ENCODE results near the gene NOX4.
"Not testable (repeated sequence)": the region's sequence is repeated elsewhere in the genome, so short reads cannot be mapped to it uniquely, and the experiment has no call there.

NOX4 gene

DNA sequence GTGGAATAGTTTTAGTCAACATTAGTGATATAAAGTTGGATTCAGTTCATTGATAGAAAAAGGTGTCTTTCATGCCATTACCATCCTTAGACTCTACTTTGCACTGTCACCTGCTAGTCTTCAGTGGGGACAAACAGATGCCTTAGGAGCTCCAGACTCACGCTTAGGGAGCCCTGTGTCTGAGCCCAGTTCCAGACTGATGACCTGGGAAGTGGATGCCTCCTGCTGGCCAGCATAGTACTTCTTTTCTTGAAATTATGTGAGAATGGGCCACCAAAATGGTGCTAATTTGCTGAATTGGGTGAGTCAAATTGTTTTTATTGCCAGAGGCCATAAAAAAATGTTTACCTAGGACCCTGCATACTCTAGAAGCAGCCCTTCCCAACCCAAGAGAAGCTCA, 53.9 kb downstream of the NOX4 start:
- Histone ChIP-seq H4K20me1 (ENCODE audit: insufficient read depth, low read length) (no peaks in the 10 kb centered on the region), H3F3A (ENCODE audit: insufficient read depth, low read length) (no peaks in the 10 kb centered on the region), H3K36me3 (replicated peaks; ENCODE audit: insufficient read depth, low read length) (no peaks in the 10 kb centered on the region), H3K27me3 (replicated peaks; ENCODE audit: insufficient read depth, low read length) (no peaks in the 10 kb centered on the region), H3K9ac (ENCODE audit: low read length) (no peak overlapping the region), H3K4me2 (ENCODE audit: low read depth, low read length) (no peak overlapping the region), H3K4me3 (ENCODE audit: low read length) (no peak overlapping the region), H3K4me1 (ENCODE audit: low read length) (peaks cover 11% of the 10 kb centered on the region), H3K9me3 (replicated peaks; ENCODE audit: insufficient read depth, low read length) (no peaks in the 10 kb centered on the region), H3K9me2 (replicated peaks; ENCODE audit: insufficient read depth, low read length) (no peaks in the 10 kb centered on the region), H3K27ac (ENCODE audit: low read length) (no peak overlapping the region), H3K79me2 (ENCODE audit: low read length) (no peaks in the 10 kb centered on the region), H2AFZ (ENCODE audit: low read length) (no peak overlapping the region)
- no peak for DNase-seq
- TF ChIP-seq, protein P1, sequence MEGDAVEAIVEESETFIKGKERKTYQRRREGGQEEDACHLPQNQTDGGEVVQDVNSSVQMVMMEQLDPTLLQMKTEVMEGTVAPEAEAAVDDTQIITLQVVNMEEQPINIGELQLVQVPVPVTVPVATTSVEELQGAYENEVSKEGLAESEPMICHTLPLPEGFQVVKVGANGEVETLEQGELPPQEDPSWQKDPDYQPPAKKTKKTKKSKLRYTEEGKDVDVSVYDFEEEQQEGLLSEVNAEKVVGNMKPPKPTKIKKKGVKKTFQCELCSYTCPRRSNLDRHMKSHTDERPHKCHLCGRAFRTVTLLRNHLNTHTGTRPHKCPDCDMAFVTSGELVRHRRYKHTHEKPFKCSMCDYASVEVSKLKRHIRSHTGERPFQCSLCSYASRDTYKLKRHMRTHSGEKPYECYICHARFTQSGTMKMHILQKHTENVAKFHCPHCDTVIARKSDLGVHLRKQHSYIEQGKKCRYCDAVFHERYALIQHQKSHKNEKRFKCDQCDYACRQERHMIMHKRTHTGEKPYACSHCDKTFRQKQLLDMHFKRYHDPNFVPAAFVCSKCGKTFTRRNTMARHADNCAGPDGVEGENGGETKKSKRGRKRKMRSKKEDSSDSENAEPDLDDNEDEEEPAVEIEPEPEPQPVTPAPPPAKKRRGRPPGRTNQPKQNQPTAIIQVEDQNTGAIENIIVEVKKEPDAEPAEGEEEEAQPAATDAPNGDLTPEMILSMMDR (IDR thresholded peaks at IDR 0.05; ENCODE audit: low read length) = no peak
- TF ChIP-seq EZH2 (optimal IDR thresholded peaks at IDR 0.05; ENCODE audit: low read depth, low read length) = no peak

DNA sequence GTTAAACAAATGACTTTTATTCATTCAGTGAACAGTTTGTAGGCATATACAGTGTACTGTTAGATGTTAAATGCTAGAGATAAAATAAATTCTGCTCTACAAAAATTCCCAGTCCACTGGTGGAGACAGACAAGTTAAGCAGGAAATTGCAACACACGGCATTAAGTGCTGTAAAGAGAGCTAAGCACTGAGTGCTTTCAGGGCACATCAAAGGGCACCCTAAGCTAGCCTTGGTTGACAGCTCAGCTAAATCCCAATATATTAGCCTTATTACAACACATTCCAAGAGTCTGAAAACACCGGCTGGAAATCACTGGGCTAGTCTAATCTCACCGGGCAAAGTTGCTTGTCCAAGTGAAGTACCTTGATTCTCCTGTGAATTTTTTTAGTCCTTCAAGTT, 55.1 kb downstream of the NOX4 start:
- Histone ChIP-seq H3K9me3 (replicated peaks; ENCODE audit: insufficient read depth, low read length) (no peaks in the 10 kb centered on the region), H3K36me3 (replicated peaks; ENCODE audit: insufficient read depth, low read length) (no peaks in the 10 kb centered on the region), H3K79me2 (ENCODE audit: low read length) (no peaks in the 10 kb centered on the region), H2AFZ (ENCODE audit: low read length) (no peak overlapping the region), H3K4me2 (ENCODE audit: low read depth, low read length) (no peak overlapping the region), H3K4me3 (ENCODE audit: low read length) (no peak overlapping the region), H3K27ac (ENCODE audit: low read length) (no peak overlapping the region), H3F3A (ENCODE audit: insufficient read depth, low read length) (no peaks in the 10 kb centered on the region), H3K9ac (ENCODE audit: low read length) (no peak overlapping the region), H4K20me1 (ENCODE audit: insufficient read depth, low read length) (no peaks in the 10 kb centered on the region), H3K4me1 (ENCODE audit: low read length) (peaks cover 11% of the 10 kb centered on the region), H3K9me2 (replicated peaks; ENCODE audit: insufficient read depth, low read length) (no peaks in the 10 kb centered on the region), H3K27me3 (replicated peaks; ENCODE audit: insufficient read depth, low read length) (no peaks in the 10 kb centered on the region)
- no peak for DNase-seq
- no peak for TF ChIP-seq EZH2phosphoT487 (IDR thresholded peaks at IDR 0.05; ENCODE audit: low read length)
- TF ChIP-seq, protein P1 (IDR thresholded peaks at IDR 0.05; ENCODE audit: low read length) = no peak
- TF ChIP-seq EZH2 (optimal IDR thresholded peaks at IDR 0.05; ENCODE audit: low read depth, low read length) = no peak

DNA sequence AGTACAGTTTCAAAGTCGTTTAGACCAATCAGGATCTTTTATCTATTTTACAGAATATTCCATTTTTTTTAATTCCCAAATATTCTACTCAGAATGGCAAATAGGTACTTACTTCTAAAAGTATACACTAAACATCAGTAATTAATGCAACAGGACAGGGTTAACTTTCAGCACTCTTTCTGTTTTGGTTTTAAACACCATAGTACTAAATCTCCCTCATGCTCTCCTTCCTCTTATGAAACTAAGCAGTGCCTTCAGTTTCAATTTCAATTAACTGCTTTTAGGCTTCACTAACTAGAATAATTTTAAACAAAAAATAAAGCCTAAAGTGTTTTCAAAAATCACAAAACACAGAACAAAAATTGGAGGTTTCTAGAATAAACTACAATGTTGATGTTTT, 57.9 kb downstream of the NOX4 start:
- Histone ChIP-seq H3K9me2 (replicated peaks; ENCODE audit: insufficient read depth, low read length) (no peaks in the 10 kb centered on the region), H3K4me2 (ENCODE audit: low read depth, low read length) (peak overlapping the region; percentile 33; the same call in 1 of the 2 replicates), H2AFZ (ENCODE audit: low read length) (no peak overlapping the region), H3K79me2 (ENCODE audit: low read length) (no peaks in the 10 kb centered on the region), H4K20me1 (ENCODE audit: insufficient read depth, low read length) (no peaks in the 10 kb centered on the region), H3K4me1 (ENCODE audit: low read length) (peaks cover 11% of the 10 kb centered on the region), H3K36me3 (replicated peaks; ENCODE audit: insufficient read depth, low read length) (no peaks in the 10 kb centered on the region), H3K4me3 (ENCODE audit: low read length) (no peak overlapping the region; the same call in 1 of the 2 replicates), H3K9ac (ENCODE audit: low read length) (no peak overlapping the region), H3K27me3 (replicated peaks; ENCODE audit: insufficient read depth, low read length) (no peaks in the 10 kb centered on the region), H3K27ac (ENCODE audit: low read length) (no peak overlapping the region), H3F3A (ENCODE audit: insufficient read depth, low read length) (no peaks in the 10 kb centered on the region), H3K9me3 (replicated peaks; ENCODE audit: insufficient read depth, low read length) (no peaks in the 10 kb centered on the region)
- TF ChIP-seq, protein P1 (IDR thresholded peaks at IDR 0.05; ENCODE audit: low read length) = no peak
- peak; percentile 78 for DNase-seq

DNA sequence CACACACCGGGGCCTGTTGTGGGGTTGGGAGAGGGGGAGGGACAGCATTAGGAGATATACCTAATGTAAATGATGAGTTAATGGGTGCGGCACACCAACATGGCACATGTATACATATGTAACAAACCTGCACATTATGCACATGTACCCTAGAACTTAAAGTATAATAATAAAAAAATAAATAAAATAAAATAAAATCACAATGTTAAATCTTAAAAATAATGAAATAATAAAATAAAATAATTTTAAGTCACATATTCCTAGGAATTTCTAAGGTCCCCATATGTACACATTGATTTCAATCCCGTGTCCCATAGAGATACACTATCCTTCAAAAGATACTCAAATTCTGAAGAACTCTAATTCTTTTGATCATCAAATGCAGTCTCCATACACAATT, 59.0 kb downstream of the NOX4 start:
- not testable (repeated sequence) for H3K36me3 ChIP-seq (replicated peaks; ENCODE audit: insufficient read depth, low read length); H3K9ac ChIP-seq (ENCODE audit: low read length); H2AFZ ChIP-seq (ENCODE audit: low read length); H3K4me3 ChIP-seq (ENCODE audit: low read length); DNase-seq; H3K27ac ChIP-seq (ENCODE audit: low read length); H3K9me2 ChIP-seq (replicated peaks; ENCODE audit: insufficient read depth, low read length); H4K20me1 ChIP-seq (ENCODE audit: insufficient read depth, low read length); H3K4me2 ChIP-seq (ENCODE audit: low read depth, low read length); H3K9me3 ChIP-seq (replicated peaks; ENCODE audit: insufficient read depth, low read length); H3K79me2 ChIP-seq (ENCODE audit: low read length); H3K27me3 ChIP-seq (replicated peaks; ENCODE audit: insufficient read depth, low read length); H3F3A ChIP-seq (ENCODE audit: insufficient read depth, low read length)
- peaks cover 11% of the 10 kb centered on the region for H3K4me1 ChIP-seq (ENCODE audit: low read length)

DNA sequence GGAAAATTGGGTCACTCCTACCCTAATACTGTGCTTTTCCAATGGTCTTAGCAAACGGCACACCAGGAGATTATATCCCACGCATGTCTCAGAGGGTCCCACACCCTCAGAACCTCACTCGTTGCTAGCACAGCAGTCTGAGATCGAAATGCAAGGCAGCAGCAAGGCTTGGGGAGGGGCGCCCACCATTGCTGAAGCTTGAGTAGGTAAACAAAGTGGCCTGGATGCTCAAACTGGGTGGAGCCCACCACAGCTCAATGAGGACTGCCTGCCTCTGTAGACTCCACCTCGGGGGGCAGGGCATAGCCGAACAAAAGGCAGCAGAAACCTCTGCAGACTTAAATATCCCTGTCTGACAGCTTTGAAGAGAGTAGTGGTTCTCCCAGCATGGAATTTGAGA, 64.7 kb downstream of the NOX4 start:
- H2AFZ ChIP-seq (ENCODE audit: low read length); H3K27ac ChIP-seq (ENCODE audit: low read length); H3K4me3 ChIP-seq (ENCODE audit: low read length); H3K9me3 ChIP-seq (replicated peaks; ENCODE audit: insufficient read depth, low read length); H3K4me1 ChIP-seq (ENCODE audit: low read length); H3K79me2 ChIP-seq (ENCODE audit: low read length); H3K36me3 ChIP-seq (replicated peaks; ENCODE audit: insufficient read depth, low read length); H4K20me1 ChIP-seq (ENCODE audit: insufficient read depth, low read length); H3K4me2 ChIP-seq (ENCODE audit: low read depth, low read length); H3F3A ChIP-seq (ENCODE audit: insufficient read depth, low read length); H3K9me2 ChIP-seq (replicated peaks; ENCODE audit: insufficient read depth, low read length); H3K27me3 ChIP-seq (replicated peaks; ENCODE audit: insufficient read depth, low read length); H3K9ac ChIP-seq (ENCODE audit: low read length); DNase-seq: not testable (repeated sequence)

Measured in MM.1S (cell line).